ENCODE results near the gene CCHCR1. TPM values are rescaled to one million over a fixed set of nuclear protein-coding genes. Genes with fewer than 3 reads are reported as not detected.

The CCHCR1 gene
- total and polyA plus RNA-seq, 2 of the 8 experiments (the other 6 are each of a cell fraction or from before 2014, with no cell fraction given) = 20.9 to 38.0 TPM

DNA sequence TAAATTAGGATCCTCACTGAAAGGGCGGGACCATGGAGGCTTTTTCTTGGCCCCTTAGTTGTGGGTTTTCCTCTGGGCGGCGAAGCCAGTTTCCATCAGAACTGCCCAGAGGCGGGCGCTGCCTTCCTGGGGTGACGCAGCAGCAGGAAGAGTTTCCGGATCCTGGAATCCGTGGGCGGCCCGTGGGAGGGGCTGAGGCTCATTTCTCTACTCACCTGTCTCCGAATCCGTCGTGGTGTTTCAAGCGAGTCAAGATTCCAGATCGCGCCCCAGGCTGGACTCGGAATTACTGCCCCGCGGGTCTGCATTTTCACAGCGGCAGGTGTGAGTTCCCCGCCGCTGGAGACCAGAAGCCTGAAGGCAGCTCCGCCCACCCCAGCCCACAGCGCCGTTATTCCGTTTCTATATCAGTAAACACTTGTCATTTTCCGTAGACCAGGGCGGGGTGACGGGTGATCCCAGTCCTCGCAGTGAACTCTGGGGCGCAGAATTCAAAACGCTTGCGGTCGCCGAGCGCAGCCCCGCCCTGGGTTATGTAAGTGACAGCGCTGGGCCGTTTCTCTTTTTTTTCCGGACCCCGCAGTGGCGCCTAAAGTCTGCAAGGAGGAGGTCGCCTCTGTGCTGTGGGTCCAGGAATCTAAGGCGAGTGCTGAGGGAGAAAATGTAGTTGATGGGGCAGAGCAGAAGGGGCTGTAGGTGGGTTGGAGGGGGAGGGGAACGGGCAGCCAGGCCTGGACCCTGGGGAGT is 40.1 kb upstream of the CCHCR1 start:
- DNase-seq (ENCODE audit: low read depth in 1 of 2, low spot score in 2 of 2) = peak in 1 of 2 experiments; percentile 73
- H3K23ac ChIP-seq (ENCODE audit: insufficient read length) = no peak overlapping the region
- no peak overlapping the region for H2AK5ac ChIP-seq (ENCODE audit: low read depth, low read length)
- peak overlapping the region; percentile 76; the same call in 1 of the 2 replicates for H2AFZ ChIP-seq (ENCODE audit: low read length)
- H3K4me1 ChIP-seq (replicated peaks in 1 of 4; ENCODE audit: control insufficient read depth in 3 of 4, insufficient read depth in 4 of 4, low read length in 3 of 4) = peaks cover 0 to 6% (median 5%) of the 10 kb centered on the region in 4 experiments; a peak in 6 of 7 replicates
- H3K36me3 ChIP-seq (ENCODE audit: control insufficient read depth in 2 of 4, insufficient read depth in 4 of 4, low read length in 3 of 4) = no peaks in the 10 kb centered on the region
- no peak overlapping the region for H3K14ac ChIP-seq (ENCODE audit: insufficient read length)
- no peaks in the 10 kb centered on the region for H3K79me1 ChIP-seq (ENCODE audit: low read depth, low read length)
- H2BK12ac ChIP-seq (ENCODE audit: low read depth, low read length) = no peak overlapping the region
- FAIRE-seq = no peak
- no peak overlapping the region for H3K9ac ChIP-seq (replicated peaks in 1 of 4; ENCODE audit: extremely low read depth in 1 of 4, low read depth in 3 of 4, low read length in 3 of 4)
- peak overlapping the region; percentile 53 to 80 for H3K4me2 ChIP-seq (ENCODE audit: insufficient read depth in 1 of 2, low read depth in 2 of 2, low read length in 2 of 2)
- H3K4me3 ChIP-seq (ENCODE audit: extremely low read depth in 1 of 4, insufficient read depth in 2 of 4, low read depth in 3 of 4, low read length in 4 of 4) = peak overlapping the region; percentile 43 to 74 (median 70)
- no peak overlapping the region for H4K8ac ChIP-seq (ENCODE audit: extremely low read depth, insufficient read depth, low read length)
- no peak overlapping the region for H4K5ac ChIP-seq (ENCODE audit: insufficient read length, low read depth, low read length)
- no peaks in the 10 kb centered on the region for H3K27me3 ChIP-seq (replicated peaks in 1 of 4; ENCODE audit: control insufficient read depth in 3 of 4, extremely low read depth in 1 of 4, insufficient read depth in 3 of 4, low read length in 3 of 4)
- no peaks in the 10 kb centered on the region for H3K79me2 ChIP-seq (ENCODE audit: control insufficient read depth in 1 of 2, insufficient read depth in 2 of 2, low read length in 2 of 2)
- no peak overlapping the region for H2BK20ac ChIP-seq (ENCODE audit: low read length)
- no peak overlapping the region for H3K56ac ChIP-seq (replicated peaks; ENCODE audit: insufficient read length, low read depth, low read length)
- H3K27ac ChIP-seq (ENCODE audit: low read depth, low read length) = no peak overlapping the region
- H3K4ac ChIP-seq (replicated peaks; ENCODE audit: insufficient read length, low read depth, low read length) = no peak overlapping the region
- no peak overlapping the region for H2BK15ac ChIP-seq (ENCODE audit: low read length)
- no peak overlapping the region for H2BK5ac ChIP-seq (ENCODE audit: low read depth, low read length)
- peaks cover 0 to 7% of the 10 kb centered on the region in 2 experiments; a peak in 1 of 4 replicates for H3K9me3 ChIP-seq (ENCODE audit: insufficient read depth in 2 of 2, low read depth in 1 of 2, low read length in 1 of 2)
- 2% methylated on average over 42 of the region's 45 CpGs; no CpG with 5 or more reads in 1 of the 2 experiments for WGBS, 2 experiments (ENCODE audit: extremely low coverage in 1 of 2, insufficient coverage in 1 of 2, insufficient read length in 1 of 2, insufficient replicate concordance in 2 of 2, low coverage in 1 of 2, low lambda C conversion rate in 2 of 2, missing lambda C conversion rate in 1 of 2)
- H4K91ac ChIP-seq (replicated peaks; ENCODE audit: insufficient read length, low read length) = no peak overlapping the region
- H3K23me2 ChIP-seq (ENCODE audit: low read depth, low read length) = no peaks in the 10 kb centered on the region; the same call in 1 of the 2 replicates
- ChIA-PET POLR2A (ENCODE audit: partially characterized antibody) (interaction anchor here (0.6 to 61.6 kb wide), 3 partner anchors 50 to 423 kb away, joined by 3 to 2251 read pairs (median 9); partner anchors contain the start of genes CCHCR1, CDSN, POU5F1 and PRRC2A), CTCF (ENCODE audit: partially characterized antibody) (interaction anchor here (0.6 to 11.0 kb wide), 21 partner anchors 8 to 245 kb away, joined by 3 to 103 read pairs (median 8); partner anchors contain the start of genes PSORS1C2 and TCF19)
- H3K18ac ChIP-seq (ENCODE audit: extremely low read depth, low read length) = no peak overlapping the region; the same call in 1 of the 2 replicates
- no peak overlapping the region for H2BK120ac ChIP-seq (replicated peaks; ENCODE audit: low read depth, low read length)
- no peaks in the 10 kb centered on the region for H4K20me1 ChIP-seq (replicated peaks in 1 of 2; ENCODE audit: control insufficient read depth in 1 of 2, insufficient read depth in 2 of 2, low read length in 2 of 2)
- peak; percentile 1 to 11; a peak in 1 of 4 replicates for TF ChIP-seq RAD21 (IDR thresholded peaks at IDR 0.05 in 1 of 2, conservative IDR thresholded peaks at IDR 0.05 in 1 of 2; ENCODE audit: low read depth in 2 of 2, low read length in 2 of 2)
- no peak for TF ChIP-seq HDAC6 (IDR thresholded peaks at IDR 0.05; ENCODE audit: low read depth, low read length)
- TF ChIP-seq, protein P1, sequence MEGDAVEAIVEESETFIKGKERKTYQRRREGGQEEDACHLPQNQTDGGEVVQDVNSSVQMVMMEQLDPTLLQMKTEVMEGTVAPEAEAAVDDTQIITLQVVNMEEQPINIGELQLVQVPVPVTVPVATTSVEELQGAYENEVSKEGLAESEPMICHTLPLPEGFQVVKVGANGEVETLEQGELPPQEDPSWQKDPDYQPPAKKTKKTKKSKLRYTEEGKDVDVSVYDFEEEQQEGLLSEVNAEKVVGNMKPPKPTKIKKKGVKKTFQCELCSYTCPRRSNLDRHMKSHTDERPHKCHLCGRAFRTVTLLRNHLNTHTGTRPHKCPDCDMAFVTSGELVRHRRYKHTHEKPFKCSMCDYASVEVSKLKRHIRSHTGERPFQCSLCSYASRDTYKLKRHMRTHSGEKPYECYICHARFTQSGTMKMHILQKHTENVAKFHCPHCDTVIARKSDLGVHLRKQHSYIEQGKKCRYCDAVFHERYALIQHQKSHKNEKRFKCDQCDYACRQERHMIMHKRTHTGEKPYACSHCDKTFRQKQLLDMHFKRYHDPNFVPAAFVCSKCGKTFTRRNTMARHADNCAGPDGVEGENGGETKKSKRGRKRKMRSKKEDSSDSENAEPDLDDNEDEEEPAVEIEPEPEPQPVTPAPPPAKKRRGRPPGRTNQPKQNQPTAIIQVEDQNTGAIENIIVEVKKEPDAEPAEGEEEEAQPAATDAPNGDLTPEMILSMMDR (IDR thresholded peaks at IDR 0.05; ENCODE audit: control extremely low read depth in 1 of 3, insufficient read depth in 1 of 3, low read depth in 1 of 3, low read length in 3 of 3) = peak in 1 of 3 experiments; percentile 3; a peak in 1 of 4 replicates
- peak in 1 of 2 experiments; percentile 38; a peak in 1 of 4 replicates for TF ChIP-seq HDAC2 (IDR thresholded peaks at IDR 0.05; ENCODE audit: borderline replicate concordance in 1 of 2, low read depth in 2 of 2, low read length in 2 of 2)
- TF ChIP-seq SIRT6 (IDR thresholded peaks at IDR 0.05; ENCODE audit: low read length) = no peak
- TF ChIP-seq ATF3 (IDR thresholded peaks at IDR 0.05; ENCODE audit: insufficient read depth, low read depth, low read length) = no peak
- TF ChIP-seq JUND (IDR thresholded peaks at IDR 0.05; ENCODE audit: low read length) = no peak; the same call in 1 of the 2 replicates
